H1 (cell line): ENCODE results near the gene TCAIM. TPM values are rescaled to one million over a fixed set of nuclear protein-coding genes. Genes with fewer than 3 reads are reported as not detected.

ENCODE experiments used
- CTCF ChIA-PET: fragments of 300-600 bp; sonication (Branson Sonifier 250); formaldehyde crosslinking; loops from one replicate; lab custom pipeline; 2021; ENCODE audit not compliant: partially characterized antibody; lab: Charles Lee
- POLR2A ChIA-PET: fragments of 300-600 bp; sonication (Branson Sonifier 250); formaldehyde crosslinking; loops from one replicate; lab custom pipeline; 2021; ENCODE audit warnings: inconsistent platforms; ENCODE audit not compliant: partially characterized antibody; lab: Charles Lee
- DNase-seq, 2 experiments: peaks; one replicate each; pipeline versions ENCODE4 v3.0.0 to v3.0.0-alpha.2; 2010 to 2022; ENCODE audit warnings: low spot score in 2 of 2, low read depth in 1 of 2, mixed read lengths in 1 of 2
- FAIRE-seq: peaks from 2 replicates; lab custom pipeline; 2011; peaks lifted over from hg19 to GRCh38; lab: Jason Lieb, UNC
- H2AFZ ChIP-seq: 2 replicates; pipeline ENCODE4 v1.8.1; 2012; ENCODE audit warnings: low read length, inconsistent platforms
- H2AK5ac ChIP-seq: 2 replicates; pipeline ENCODE4 v1.6.1; 2013; ENCODE audit warnings: low read depth, low read length
- H2BK120ac ChIP-seq: replicated peaks from 2 replicates; pipeline ENCODE3; 2013; ENCODE audit warnings: low read depth, low read length, inconsistent platforms
- H2BK12ac ChIP-seq: 2 replicates; pipeline ENCODE4 v1.6.1; 2013; ENCODE audit warnings: low read depth, low read length
- H2BK15ac ChIP-seq: 2 replicates; pipeline ENCODE4 v1.6.1; 2013; ENCODE audit warnings: low read length
- H2BK20ac ChIP-seq: 2 replicates; pipeline ENCODE4 v1.6.1; 2013; ENCODE audit warnings: low read length
- H2BK5ac ChIP-seq: 2 replicates; pipeline ENCODE4 v1.6.1; 2013; ENCODE audit warnings: low read depth, low read length
- H3K14ac ChIP-seq: 2 replicates; pipeline ENCODE4 v1.6.1; 2013; ENCODE audit warnings: inconsistent platforms; ENCODE audit not compliant: insufficient read length
- H3K18ac ChIP-seq: 2 replicates; pipeline ENCODE4 v1.6.1; 2013; ENCODE audit warnings: low read length; ENCODE audit errors: extremely low read depth
- H3K23ac ChIP-seq: 2 replicates; pipeline ENCODE4 v1.6.1; 2013; ENCODE audit warnings: inconsistent platforms; ENCODE audit not compliant: insufficient read length
- H3K23me2 ChIP-seq: 2 replicates; pipeline ENCODE4 v1.6.1; 2013; ENCODE audit warnings: low read depth, low read length
- H3K27ac ChIP-seq: 2 replicates; pipeline ENCODE4 v1.6.1; 2011; ENCODE audit warnings: low read depth, low read length, inconsistent platforms
- H3K27me3 ChIP-seq, 4 experiments: replicated peaks in 1 of 4; 1 replicate in 1 of 4; 2 replicates in 3 of 4; pipeline versions ENCODE4 v1.6.1 to v1.8.1; 2011 to 2013; ENCODE audit warnings: low read length in 3 of 4, mild to moderate bottlenecking in 3 of 4, inconsistent platforms in 2 of 4, mixed read lengths in 2 of 4, moderate library complexity in 1 of 4; ENCODE audit not compliant: control insufficient read depth in 3 of 4, insufficient read depth in 3 of 4; ENCODE audit errors: extremely low read depth in 1 of 4
- H3K36me3 ChIP-seq, 4 experiments: 2 replicates each; pipeline versions ENCODE4 v1.6.1 to v1.8.1; 2011 to 2013; ENCODE audit warnings: mild to moderate bottlenecking in 4 of 4, low read length in 3 of 4, moderate library complexity in 2 of 4, control low read depth in 1 of 4, inconsistent platforms in 1 of 4; ENCODE audit not compliant: insufficient read depth in 4 of 4, control insufficient read depth in 2 of 4
- H3K4ac ChIP-seq: replicated peaks from 2 replicates; pipeline ENCODE3; 2013; ENCODE audit warnings: low read length, low read depth, mixed read lengths, inconsistent platforms; ENCODE audit not compliant: insufficient read length
- H3K4me1 ChIP-seq, 4 experiments: replicated peaks in 1 of 4; 1 replicate in 1 of 4; 2 replicates in 3 of 4; pipeline versions ENCODE4 v1.6.1 to v1.8.1; 2011 to 2013; ENCODE audit warnings: low read length in 3 of 4, inconsistent platforms in 2 of 4, mixed read lengths in 1 of 4; ENCODE audit not compliant: insufficient read depth in 4 of 4, control insufficient read depth in 3 of 4
- H3K4me2 ChIP-seq, 2 experiments: 2 replicates each; pipeline versions ENCODE4 v1.6.1 to v1.8.1; 2011 to 2013; ENCODE audit warnings: low read depth in 2 of 2, low read length in 2 of 2, control low read depth in 1 of 2, inconsistent platforms in 1 of 2, mild to moderate bottlenecking in 1 of 2; ENCODE audit not compliant: insufficient read depth in 1 of 2
- H3K4me3 ChIP-seq, 4 experiments: fragments of 200-600, 300-600 bp in 1 of 4; sonication (generic), shearing (Covaris generic), sonication (Bioruptor Twin) in 1 of 4; 2 replicates each; pipeline versions ENCODE4 v1.5.1 to v1.8.1; 2011 to 2016; ENCODE audit warnings: low read length in 4 of 4, low read depth in 3 of 4, control low read depth in 2 of 4, inconsistent platforms in 2 of 4, mild to moderate bottlenecking in 2 of 4, mixed read lengths in 1 of 4, moderate library complexity in 1 of 4; ENCODE audit not compliant: insufficient read depth in 2 of 4; ENCODE audit errors: extremely low read depth in 1 of 4
- H3K56ac ChIP-seq: replicated peaks from 2 replicates; pipeline ENCODE3; 2013; ENCODE audit warnings: low read depth, mild to moderate bottlenecking, mixed read lengths, low read length, inconsistent platforms; ENCODE audit not compliant: insufficient read length
- H3K79me1 ChIP-seq: 2 replicates; pipeline ENCODE4 v1.6.1; 2013; ENCODE audit warnings: low read depth, low read length, control low read depth
- H3K79me2 ChIP-seq, 2 experiments: 2 replicates each; pipeline versions ENCODE4 v1.6.1 to v1.8.1; 2012 to 2013; ENCODE audit warnings: low read length in 2 of 2, mild to moderate bottlenecking in 2 of 2, inconsistent platforms in 1 of 2; ENCODE audit not compliant: insufficient read depth in 2 of 2, control insufficient read depth in 1 of 2
- H3K9ac ChIP-seq, 4 experiments: replicated peaks in 1 of 4; 1 replicate in 1 of 4; 2 replicates in 3 of 4; pipeline versions ENCODE4 v1.6.1 to v1.8.1; 2011 to 2013; ENCODE audit warnings: low read depth in 3 of 4, low read length in 3 of 4, control low read depth in 2 of 4, mild to moderate bottlenecking in 2 of 4, moderate library complexity in 2 of 4, inconsistent platforms in 1 of 4; ENCODE audit errors: extremely low read depth in 1 of 4
- H3K9me3 ChIP-seq, 2 experiments: 2 replicates each; pipeline versions ENCODE4 v1.6.1 to v1.8.1; 2012 to 2013; ENCODE audit warnings: mild to moderate bottlenecking in 2 of 2, moderate library complexity in 2 of 2, control low read depth in 1 of 2, inconsistent platforms in 1 of 2, low read depth in 1 of 2, low read length in 1 of 2, mixed read lengths in 1 of 2; ENCODE audit not compliant: insufficient read depth in 2 of 2
- H4K20me1 ChIP-seq, 2 experiments: replicated peaks in 1 of 2; 2 replicates each; pipeline versions ENCODE3 to v1.8.1; 2011 to 2013; ENCODE audit warnings: inconsistent platforms in 2 of 2, low read length in 2 of 2, mild to moderate bottlenecking in 1 of 2; ENCODE audit not compliant: insufficient read depth in 2 of 2, control insufficient read depth in 1 of 2
- H4K5ac ChIP-seq: 2 replicates; pipeline ENCODE4 v1.6.1; 2013; ENCODE audit warnings: low read length, low read depth, mixed read lengths, inconsistent platforms; ENCODE audit not compliant: insufficient read length
- H4K8ac ChIP-seq: 2 replicates; pipeline ENCODE4 v1.8.0; 2013; ENCODE audit warnings: mild to moderate bottlenecking, moderate library complexity, low read length, inconsistent platforms; ENCODE audit not compliant: insufficient read depth; ENCODE audit errors: extremely low read depth
- H4K91ac ChIP-seq: replicated peaks from 2 replicates; pipeline ENCODE3; 2013; ENCODE audit warnings: low read length, mixed read lengths, inconsistent platforms; ENCODE audit not compliant: insufficient read length
- CEBPB ChIP-seq: IDR thresholded peaks from 2 replicates; pipeline ENCODE4 v1.6.1; 2012; ENCODE audit warnings: low read depth, low read length
- GTF2F1 ChIP-seq: IDR thresholded peaks from 2 replicates; pipeline ENCODE4 v1.6.1; 2012; ENCODE audit warnings: low read depth, low read length, improper control_type of control experiment, borderline replicate concordance
- NANOG ChIP-seq: IDR thresholded peaks from 2 replicates; pipeline ENCODE4 v1.6.1; 2011; ENCODE audit warnings: low read length, low read depth, mild to moderate bottlenecking, inconsistent platforms; ENCODE audit not compliant: insufficient read depth, poor library complexity, severe bottlenecking
- RNF2 ChIP-seq: fragments of 200-900, 300-1000 bp; sonication (generic); IDR thresholded peaks from 2 replicates; pipeline ENCODE4 v1.7.1; 2016; ENCODE audit warnings: borderline replicate concordance, low read depth, mild to moderate bottlenecking, antibody characterized with exemption, low read length; ENCODE audit not compliant: poor library complexity, severe bottlenecking; ENCODE audit errors: missing control alignments
- SP2 ChIP-seq: IDR thresholded peaks from 2 replicates; pipeline ENCODE4 v1.6.1; 2012; ENCODE audit warnings: mild to moderate bottlenecking, low read length, inconsistent platforms
- TAF7 ChIP-seq: optimal IDR thresholded peaks from 2 replicates; pipeline ENCODE3; 2011; ENCODE audit warnings: low read depth, mild to moderate bottlenecking, inconsistent platforms, low read length, moderate library complexity, borderline replicate concordance
- polyA plus RNA-seq, 7 experiments: library from polyadenylated mRNA; depleted of rRNA in 3 of 7; stranded (reverse) in 5 of 7; unstranded in 2 of 7; fragments of >200 nt in 5 of 7; fragments of 200-250 nt in 2 of 7; gene quantifications; 1 replicate in 5 of 7; 2 replicates in 1 of 7; 4 replicates in 1 of 7; pipeline versions ENCODE4 v1.2.1 to v1.2.3, GENCODE V29; 2011 to 2013; ENCODE audit warnings: missing spikeins in 2 of 7, mixed read lengths in 2 of 7
- total RNA-seq: library from RNA; stranded (reverse); fragmentation: NEBNext Ultra II Directional; extraction: Animal tissue kit (Norgen Biotek cat#: 25700); gene quantifications from 2 replicates; pipeline ENCODE4 v1.2.1, GENCODE V29; 2021
- TF ChIP-seq, protein P1 (sequence below): IDR thresholded peaks from 2 replicates; pipeline ENCODE4 v1.6.1; 2011; ENCODE audit warnings: low read length, improper control_type of control experiment

TCAIM gene
- total and polyA plus RNA-seq, 2 of the 8 experiments (the other 6 are each of a cell fraction or from before 2014, with no cell fraction given), result 6.9 to 22.1 TPM

- Histone ChIP-seq H3K9ac (no peak overlapping the region), H3K56ac (no peak overlapping the region), H3K27ac (no peak overlapping the region), H2BK15ac (no peak overlapping the region), H3K4ac (no peak overlapping the region), H3K36me3 (no peaks in the 10 kb centered on the region), H2BK20ac (no peak overlapping the region), H4K8ac (no peak overlapping the region), H3K4me1 (no peaks in the 10 kb centered on the region), H3K79me2 (no peaks in the 10 kb centered on the region), H4K91ac (no peak overlapping the region), H3K79me1 (no peaks in the 10 kb centered on the region), H2BK120ac (no peak overlapping the region), H2BK12ac (no peak overlapping the region), H3K4me3 (no peak overlapping the region), H4K20me1 (no peaks in the 10 kb centered on the region), H3K23ac (no peak overlapping the region), H3K14ac (no peak overlapping the region), H2AK5ac (no peak overlapping the region), H3K27me3 (no peaks in the 10 kb centered on the region), H2BK5ac (no peak overlapping the region), H4K5ac (no peak overlapping the region), H3K23me2 (no peaks in the 10 kb centered on the region), H3K4me2 (no peak overlapping the region), H3K9me3 (no peaks in the 10 kb centered on the region), H3K18ac (no peak overlapping the region), H2AFZ (no peak overlapping the region)
- CTCF ChIA-PET, result interaction anchor here (1.1 kb wide), 1 partner anchor 8 kb away, joined by 3 read pairs; no protein-coding TSS in a partner anchor
- FAIRE-seq (no peak), DNase-seq (no peak)
- POLR2A ChIA-PET, result no interaction called here
- TF ChIP-seq NANOG (no peak), CEBPB (no peak), GTF2F1 (no peak), TAF7 (no peak), RNF2 (no peak), SP2 (no peak)
- TF ChIP-seq, protein P1, sequence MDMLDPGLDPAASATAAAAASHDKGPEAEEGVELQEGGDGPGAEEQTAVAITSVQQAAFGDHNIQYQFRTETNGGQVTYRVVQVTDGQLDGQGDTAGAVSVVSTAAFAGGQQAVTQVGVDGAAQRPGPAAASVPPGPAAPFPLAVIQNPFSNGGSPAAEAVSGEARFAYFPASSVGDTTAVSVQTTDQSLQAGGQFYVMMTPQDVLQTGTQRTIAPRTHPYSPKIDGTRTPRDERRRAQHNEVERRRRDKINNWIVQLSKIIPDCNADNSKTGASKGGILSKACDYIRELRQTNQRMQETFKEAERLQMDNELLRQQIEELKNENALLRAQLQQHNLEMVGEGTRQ, result no peak
These were observed 29.1 kb upstream of the TCAIM start for GRCh38 chr3:44309500-44309899.
